HG03103 (cell line): ENCODE data around the gene SLC48A1.

Source experiments
- ATAC-seq: cut with Tn5 transposase; IDR thresholded peaks from one replicate; pipeline ENCODE4 v1.9.1; 2021; ENCODE audit warnings: low read depth; ENCODE audit not compliant: unreplicated experiment

The SLC48A1 gene

GRCh38 chr12:47774663-47775062 lies 1.6 kb downstream of the SLC48A1 start:
- ATAC-seq = no peak

- ATAC-seq = no peak
Observed at GRCh38 chr12:47775100-47775911, 2.3 kb downstream of the SLC48A1 start.

- ATAC-seq = no peak
Observed at GRCh38 chr12:47776471-47777143, 3.6 kb downstream of the SLC48A1 start.

- ATAC-seq = no peak
Observed at GRCh38 chr12:47777151-47777550, 4.1 kb downstream of the SLC48A1 start.

- no peak for ATAC-seq
Observed at GRCh38 chr12:47777741-47778558, 4.9 kb downstream of the SLC48A1 start.

- ATAC-seq = no peak
Observed at GRCh38 chr12:47778881-47779280, 5.8 kb downstream of the SLC48A1 start.

GRCh38 chr12:47779301-47779942 lies 6.4 kb downstream of the SLC48A1 start:
- peak; percentile 84 for ATAC-seq

- no peak for ATAC-seq
Observed at GRCh38 chr12:47779943-47780504, 7.0 kb downstream of the SLC48A1 start.

- ATAC-seq = no peak
Observed at GRCh38 chr12:47781479-47782371, 8.7 kb downstream of the SLC48A1 start.

- no peak for ATAC-seq
Observed at GRCh38 chr12:47782372-47782770, 9.3 kb downstream of the SLC48A1 start.

GRCh38 chr12:47783024-47783755 lies 10.2 kb downstream of the SLC48A1 start:
- no peak for ATAC-seq

GRCh38 chr12:47783821-47784819 lies 11.1 kb downstream of the SLC48A1 start:
- no peak for ATAC-seq

GRCh38 chr12:47785036-47785886 lies 12.2 kb downstream of the SLC48A1 start:
- ATAC-seq = no peak

GRCh38 chr12:47785887-47786661 lies 13.0 kb downstream of the SLC48A1 start:
- ATAC-seq = no peak

- ATAC-seq = no peak
Observed at GRCh38 chr12:47786662-47787280, 13.7 kb downstream of the SLC48A1 start.
